Islet precursor cell (in vitro differentiated cells): ENCODE measurements around the gene ZCCHC14.
"Not testable (repeated sequence)": the region's sequence is repeated elsewhere in the genome, so short reads cannot be mapped to it uniquely, and the experiment has no call there.

Experiments used
- DNase-seq: peaks from one replicate; pipeline ENCODE4 v3.0.0-alpha.2; 2018

Gene ZCCHC14

DNA sequence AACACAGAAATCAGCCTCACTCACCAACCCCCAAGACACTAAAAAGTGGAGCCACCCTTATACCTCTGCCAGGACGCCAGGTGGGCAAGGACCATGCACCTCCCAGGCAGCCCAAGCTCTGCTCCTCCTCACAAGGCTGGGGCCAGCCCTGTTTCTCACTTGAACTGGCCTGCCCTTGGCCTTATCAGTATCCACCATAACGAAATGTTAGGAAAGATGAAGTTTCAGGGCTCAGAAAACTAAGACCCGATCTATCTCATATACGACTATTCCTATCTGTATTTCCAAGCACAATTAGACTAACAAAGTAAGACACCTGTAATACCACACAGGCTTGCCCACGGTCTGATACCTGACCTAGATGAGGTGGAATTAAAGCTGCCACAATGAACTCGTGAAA is 116.2 kb downstream of the ZCCHC14 start:
- no peak for DNase-seq

DNA sequence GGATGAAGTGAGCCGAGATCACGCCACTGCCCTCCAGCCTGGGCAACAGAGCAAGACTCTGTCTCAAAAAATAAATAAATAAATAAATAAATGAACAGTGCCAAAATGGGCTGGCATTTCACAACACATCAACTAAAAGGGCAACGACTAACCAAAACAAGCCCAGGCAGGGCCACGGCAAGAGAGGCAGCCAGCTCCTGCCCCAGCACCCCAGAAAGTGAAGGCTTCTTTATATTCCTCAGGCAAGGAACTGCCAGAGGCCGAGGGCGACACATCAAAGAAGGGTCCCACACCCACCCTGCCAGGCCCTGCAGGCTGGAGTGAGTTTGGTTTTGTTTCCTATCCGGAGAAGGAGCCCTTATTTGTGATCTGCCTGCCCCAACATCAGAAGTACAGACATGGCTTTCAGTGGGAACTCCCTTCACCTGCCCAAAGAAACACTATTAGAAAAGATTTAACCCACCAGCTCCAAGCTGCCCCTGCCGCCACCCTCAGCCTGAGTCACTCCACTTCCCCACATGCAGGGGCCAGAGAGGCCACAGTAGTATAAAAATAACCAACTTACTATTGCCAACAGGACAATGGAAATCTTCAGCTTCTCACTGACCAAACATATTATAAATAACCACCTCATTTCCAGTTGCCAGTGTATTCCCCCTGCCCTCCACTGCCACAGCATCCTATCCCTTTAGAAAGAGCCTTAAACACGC is 117.2 kb downstream of the ZCCHC14 start:
- DNase-seq, result no peak

DNA sequence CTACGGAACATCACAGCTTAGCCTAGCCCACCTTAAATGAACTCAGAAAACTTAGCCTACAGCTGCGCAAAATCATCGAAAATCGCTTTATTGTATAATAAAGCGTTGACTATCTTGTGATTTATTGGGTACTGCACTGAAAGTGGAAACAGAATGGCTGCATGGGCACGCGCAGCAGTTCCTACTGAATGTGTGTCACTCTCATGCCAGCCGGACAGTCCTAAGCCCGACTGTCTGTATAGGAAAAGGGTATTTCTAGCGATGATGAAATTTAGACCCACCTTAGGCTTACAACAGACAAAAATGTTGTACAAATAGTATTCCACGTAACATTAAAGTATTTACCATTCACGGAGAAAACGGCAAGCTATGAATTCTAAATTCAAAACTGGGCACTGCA is 118.5 kb downstream of the ZCCHC14 start:
- no peak for DNase-seq

DNA sequence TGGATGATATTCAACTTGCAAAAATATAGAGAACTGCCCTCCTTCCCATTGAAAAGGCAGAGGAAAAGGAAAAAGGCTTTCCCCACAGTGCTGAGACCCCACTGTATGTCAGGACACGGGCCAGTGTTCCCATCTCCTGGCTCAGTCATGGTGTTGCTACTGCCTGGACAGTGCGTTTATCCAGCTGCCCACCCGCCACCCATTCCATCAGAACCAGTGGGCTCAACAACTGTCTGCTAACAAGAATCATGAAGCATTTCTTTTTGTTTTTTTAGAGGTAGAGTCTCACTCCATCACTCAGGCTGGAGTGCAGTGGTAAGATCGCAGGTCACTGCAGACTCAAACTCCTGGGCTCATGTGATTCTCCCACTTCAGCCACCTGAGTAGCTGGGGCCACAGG is 120.5 kb downstream of the ZCCHC14 start:
- no peak for DNase-seq

DNA sequence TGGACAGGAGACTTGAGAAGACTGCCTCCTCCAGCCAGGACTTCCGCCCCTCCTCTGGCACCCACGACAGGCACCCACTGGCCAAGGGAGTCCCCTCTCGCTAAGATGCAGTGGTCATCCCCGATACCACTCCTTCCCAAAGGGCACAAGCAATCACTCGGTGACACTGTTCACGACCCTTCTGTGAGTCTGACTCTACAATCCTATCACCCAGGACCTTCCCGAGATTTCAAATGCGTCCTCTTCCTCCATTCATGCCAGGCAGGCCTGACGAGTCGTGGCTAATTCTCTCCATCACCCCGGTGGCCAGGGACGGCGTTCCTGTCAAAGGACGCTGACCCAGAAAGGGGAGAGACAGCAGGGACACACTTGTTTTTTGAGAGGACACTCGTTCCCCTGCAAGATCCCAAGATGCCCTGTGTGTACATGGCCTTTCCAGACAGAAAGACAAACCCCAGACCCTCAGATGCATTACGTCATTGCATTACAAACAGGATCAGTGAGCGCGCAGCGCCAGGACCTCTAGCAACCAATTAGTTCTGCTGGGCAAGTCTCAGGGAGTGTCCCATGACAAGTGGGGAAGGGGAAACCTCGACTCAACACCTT is 121.5 kb downstream of the ZCCHC14 start:
- no peak for DNase-seq

DNA sequence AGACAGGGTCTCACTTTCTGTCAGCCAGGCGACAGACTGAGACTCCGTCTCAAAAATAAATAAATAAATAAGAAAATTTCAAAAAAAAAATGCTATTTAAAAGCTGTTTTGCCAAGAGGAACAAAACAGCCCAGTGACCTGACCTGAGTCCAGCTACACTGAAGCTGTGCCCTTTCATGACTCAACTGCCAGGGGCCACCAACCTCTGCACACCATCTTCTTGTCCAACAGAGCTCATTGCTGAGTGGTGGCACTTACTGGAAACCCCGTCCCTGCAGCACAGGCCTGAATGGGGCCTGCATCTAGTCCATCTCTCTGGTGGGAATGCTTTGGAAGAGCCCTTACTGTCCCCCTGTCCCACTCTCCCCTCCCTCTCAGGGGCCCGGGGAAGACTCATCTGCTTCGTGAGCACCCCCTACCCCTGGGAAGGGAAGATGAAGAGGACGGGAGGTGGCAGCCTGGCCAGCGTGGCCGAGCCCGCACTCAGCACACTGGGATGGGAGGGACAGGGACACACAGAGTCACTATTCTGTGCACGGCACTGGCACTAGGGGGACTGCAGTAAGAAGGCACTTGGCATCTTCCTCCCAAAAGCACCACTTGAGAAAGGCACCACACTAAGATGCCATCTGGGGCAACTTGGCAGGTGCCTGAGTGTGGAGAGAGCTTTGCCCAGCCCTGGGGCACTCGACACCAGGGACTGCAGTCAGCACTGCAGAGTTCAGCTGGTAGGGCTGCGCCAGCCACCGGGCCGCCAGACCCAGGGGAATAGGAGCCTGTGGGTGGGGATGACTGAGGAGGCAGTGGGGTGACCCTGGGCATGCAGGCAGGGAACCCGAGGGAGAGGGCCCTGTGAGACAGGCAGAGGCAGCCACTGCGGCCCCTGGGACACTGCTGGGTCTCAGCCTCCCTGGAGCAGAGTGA is 122.8 kb downstream of the ZCCHC14 start:
- no peak for DNase-seq

DNA sequence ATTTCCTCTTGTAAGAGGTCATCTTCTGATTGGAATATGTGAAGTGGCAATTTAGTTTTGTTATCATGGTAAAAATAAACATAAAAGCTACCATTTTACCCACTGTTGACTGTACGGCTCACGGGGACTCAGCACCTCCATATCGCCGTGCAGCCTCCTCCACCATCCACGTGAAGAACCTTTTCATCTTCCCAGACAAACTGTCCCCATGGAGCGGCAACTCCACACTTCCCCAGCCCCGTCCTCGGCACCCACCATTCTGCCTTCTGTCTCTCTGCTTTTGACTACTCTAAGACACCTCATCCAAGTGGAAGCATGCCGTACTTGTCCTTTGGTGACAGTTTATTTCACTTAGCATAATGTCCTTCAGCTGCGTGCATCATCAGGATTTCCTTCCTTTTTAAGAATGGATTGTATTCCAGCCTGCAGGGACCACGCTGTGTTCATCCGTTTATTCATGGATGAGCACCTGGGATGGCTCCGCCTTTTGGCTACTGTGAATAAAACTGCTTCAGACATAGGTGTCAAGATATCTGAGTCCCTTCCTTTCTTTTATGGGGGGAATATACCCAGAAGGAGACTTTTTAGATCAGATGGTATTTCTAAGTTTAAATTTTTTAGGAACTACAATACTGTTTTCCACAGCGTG is 123.6 kb downstream of the ZCCHC14 start:
- no peak for DNase-seq

DNA sequence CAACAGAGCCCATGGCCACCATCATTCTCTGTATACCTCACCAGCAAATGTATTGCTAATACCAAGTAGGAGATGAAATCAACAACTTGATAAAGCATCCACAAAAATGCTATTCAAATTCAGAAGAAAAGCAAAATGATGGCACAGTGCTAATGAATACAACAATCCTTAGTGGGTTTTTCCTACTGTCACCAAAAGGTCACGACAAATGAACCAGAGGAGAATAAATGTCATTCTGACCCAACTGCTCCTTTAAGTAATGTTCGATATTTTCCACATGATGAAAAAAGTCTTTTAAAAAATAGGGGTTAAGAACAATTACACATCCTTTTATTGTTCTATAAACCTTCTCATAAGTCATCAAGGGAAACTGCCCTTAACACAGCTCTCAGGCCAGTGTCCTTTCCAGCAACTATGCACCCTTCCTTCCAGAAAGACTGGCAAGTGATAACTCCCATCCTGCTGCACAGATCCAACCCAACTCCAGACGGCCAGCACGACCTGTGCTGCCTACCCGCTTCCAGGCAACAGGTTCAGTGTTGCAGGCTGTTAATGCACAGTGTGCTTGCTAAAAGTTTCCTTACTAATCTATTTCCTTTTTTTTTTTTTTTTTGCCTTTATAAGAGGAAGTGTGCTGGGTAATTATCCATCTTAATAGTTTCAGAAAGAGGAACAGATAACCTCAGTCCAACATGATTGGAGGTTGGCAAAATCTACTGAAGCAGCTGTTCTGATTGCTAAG is 124.6 kb downstream of the ZCCHC14 start:
- no peak for DNase-seq

DNA sequence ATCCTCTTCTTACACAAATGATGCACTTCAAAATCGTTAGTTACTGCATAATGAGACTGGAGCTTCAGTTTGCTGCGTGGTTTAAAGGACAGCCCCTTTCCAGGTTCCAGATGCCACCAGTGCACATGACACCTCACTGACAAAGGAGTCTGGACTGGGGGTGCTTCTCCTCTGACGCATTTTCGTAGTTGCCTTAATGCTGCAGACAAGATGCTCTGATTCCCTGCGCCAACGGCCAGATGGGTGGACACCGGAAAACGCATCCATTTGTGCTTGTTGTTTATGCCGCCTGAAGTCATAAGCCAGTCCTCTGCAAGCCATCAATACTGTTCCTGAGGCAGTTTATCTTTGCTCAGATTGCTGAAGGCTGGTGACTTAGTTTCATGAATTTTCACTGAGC is 125.3 kb downstream of the ZCCHC14 start:
- no peak for DNase-seq

DNA sequence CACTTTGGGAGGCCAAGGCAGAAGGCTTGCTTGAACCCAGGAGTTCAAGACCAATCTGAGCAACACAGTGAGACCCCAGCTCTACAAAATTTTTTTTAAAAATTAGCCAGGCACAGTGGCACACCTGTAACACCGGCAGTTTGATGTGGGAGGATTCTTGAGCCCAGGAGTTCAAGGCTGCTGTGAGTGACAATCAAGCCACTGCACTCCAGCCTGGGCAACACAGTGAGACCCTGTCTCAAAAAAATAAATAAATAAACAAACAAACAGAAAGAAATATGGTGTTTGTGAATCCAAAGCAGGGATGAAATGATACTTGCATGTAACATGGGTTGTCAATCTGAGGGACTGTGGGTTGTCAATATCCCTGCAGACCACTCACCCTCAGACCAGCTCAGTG is 125.9 kb downstream of the ZCCHC14 start:
- no peak for DNase-seq

DNA sequence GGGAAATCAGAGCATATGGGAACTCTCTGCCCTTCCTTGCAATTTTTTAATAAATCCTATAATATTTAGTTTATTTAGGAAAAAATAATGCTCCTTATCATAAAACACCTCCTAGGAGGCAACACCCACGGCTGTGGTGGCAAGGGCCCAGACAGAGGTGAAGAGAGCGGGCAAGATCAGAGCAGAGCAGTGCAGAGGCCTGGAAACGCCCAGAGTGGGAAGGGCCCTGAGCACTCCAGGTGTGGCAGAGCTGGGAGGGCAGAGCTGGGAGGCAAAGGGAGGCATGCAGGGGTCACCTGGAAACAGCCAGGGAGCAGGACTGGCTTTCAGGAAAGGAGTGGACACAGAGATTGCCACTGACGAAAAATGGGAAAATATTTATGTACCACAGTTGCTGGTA is 126.5 kb downstream of the ZCCHC14 start:
- DNase-seq, result no peak

DNA sequence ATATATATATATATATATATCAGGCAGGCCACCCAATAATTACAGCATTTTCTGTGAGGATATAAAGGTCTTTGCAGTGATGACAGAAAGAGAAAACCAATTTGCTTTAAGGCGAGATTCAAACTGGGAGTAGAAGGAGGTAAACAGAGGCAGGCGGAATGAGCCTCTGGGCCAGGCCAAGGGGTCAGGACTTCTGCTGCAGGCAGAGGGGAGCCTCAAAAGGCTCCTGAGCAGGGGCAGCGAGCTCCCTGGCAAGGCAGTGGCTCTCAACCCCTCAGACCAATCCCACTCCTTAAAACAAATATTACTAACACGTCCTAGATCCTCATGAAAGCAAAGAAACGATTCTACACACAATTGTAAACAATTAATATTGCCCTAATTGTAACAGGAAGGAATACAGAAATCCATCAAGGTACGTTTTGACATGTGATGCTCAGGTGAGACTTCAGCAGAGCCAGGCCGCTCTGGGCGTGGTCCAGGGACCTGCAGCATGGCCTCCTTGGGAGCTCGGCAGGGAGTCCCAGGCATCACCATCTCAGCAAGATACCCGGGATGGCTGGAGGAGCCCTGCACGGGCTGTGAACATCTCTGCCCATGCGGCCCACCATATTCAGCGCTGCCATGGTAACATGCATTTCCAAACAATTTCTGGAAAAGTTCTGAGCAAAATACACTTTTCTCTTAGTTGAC is 127.7 kb downstream of the ZCCHC14 start:
- no peak for DNase-seq

DNA sequence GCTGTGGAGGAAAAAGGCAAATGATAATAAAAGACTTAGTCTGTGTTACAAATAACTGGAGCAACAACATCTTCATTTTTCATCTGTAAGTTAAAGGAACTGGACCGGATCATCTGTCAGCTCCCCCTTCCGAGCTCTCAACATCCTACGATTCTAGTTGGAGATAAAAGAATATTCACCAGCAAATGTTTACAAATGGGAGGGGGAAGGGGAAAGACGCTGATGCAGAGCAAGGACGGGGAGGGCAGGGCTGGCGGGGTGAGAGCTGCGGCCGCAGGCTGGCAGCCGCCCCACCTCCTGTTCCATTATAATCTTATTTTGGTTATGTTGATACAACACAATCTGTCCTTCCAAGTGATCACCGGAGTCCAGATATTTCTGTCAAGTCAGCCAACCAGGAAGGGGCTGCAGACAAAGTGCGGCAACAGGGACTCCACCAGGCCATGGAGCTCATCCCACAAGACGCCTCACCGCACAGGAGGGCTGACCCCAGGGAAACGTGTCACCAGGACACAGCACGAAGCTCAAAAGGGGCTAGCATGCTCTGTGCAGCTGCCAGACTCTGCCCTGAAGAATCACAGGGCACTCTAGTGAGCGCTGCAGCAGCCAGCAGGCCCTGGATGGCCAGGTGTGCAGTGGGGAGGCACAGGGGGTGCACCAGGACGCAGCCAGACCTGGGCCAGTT is 128.9 kb downstream of the ZCCHC14 start:
- no peak for DNase-seq

DNA sequence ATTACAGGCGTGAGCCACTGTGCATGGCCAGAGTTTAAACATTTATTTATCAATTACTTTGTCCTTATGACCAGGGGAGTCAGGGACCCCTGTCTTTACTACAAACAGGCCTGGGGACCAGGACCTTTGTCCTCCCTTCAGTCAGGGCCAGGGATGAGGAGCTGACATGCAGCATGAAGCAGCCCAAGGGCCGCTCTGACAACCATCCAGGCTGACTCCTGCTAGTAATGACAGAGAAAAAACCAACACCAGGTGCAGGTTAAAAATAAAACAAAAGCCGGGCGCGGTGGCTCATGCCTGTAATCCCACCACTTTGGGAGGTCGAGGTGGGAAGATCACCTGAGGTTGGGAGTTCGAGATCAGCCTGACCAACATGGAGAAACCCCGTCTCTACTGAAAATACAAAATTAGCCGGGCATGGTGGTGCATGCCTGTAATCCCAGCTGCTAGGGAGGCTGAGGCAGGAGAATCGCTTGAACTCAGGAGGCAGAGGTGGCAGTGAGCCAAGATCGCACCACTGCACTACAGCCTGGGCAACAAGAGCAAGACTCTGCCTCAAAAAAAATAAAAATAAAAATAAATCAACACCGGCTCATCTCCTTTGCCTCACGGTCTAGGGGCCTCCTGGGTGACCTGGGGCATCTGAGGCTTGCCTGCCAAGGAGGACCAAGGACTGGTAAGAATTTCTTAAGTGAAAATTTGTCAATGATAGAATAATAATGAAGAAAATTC is 129.8 kb downstream of the ZCCHC14 start:
- not testable (repeated sequence) for DNase-seq

DNA sequence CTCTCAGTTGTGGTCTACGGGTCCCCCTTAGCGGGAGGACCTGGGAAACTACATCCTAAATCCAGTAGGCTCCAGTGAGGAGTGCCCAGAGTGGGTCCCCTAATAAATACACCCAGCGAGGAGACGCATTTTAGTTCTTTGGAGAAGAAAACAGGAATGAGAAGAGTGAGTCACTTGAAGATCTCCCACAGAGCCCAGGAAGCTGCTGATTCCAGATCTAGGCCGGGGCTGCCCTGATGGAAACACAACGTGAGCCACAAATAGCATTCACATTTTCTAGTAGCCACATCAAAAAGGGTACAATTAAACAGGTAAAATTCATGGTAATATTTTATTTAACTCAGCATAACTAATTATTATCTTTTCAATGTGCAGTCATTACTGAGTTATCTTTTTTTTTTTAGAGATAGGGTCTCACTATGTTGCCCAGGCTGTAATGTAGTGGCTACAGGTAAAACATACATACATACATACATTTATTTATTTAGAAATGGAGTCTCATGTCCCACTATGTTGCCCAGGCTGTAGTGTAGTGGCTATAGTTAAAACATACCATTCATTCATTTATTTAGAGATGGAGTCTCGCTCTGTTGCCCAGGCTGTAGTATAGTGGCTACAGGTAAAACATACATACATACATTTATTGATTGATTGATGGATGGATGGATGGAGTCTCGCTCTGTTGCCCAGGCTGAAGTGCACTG is 130.8 kb downstream of the ZCCHC14 start:
- no peak for DNase-seq

DNA sequence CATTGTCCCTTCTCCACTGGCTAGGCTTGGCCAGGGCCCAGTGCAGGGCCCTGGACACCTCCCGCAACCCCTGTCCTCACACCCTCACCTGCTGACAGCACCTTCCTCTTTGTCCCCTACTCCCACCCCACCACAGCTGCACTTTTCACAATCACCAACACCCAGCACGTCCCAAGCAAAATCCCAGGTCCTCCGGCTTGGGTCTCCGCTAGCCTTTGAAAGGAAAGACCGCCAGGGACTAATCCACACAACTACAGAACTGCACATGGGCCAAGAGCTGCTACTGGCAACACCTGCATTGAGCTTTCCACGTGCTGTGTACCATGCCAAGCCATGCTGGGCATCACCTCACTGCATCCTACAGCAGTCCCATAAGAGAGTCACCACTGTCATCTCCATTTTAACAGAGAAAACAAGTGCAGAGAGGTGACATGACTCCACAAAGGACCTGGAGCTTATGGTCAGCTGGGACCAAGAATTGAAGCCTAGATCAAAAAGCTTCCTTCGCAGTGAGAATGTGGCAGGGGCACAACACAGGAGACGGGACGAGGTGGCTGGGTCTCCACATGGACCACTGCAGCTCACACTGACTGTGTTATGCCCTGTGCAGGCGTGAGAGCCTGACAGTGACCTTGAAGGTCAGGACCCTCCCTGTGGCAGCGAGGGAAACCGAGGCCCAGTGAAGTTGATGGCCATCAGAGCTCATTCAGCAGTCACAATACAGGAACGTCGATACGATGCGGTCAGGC is 131.8 kb downstream of the ZCCHC14 start:
- no peak for DNase-seq

DNA sequence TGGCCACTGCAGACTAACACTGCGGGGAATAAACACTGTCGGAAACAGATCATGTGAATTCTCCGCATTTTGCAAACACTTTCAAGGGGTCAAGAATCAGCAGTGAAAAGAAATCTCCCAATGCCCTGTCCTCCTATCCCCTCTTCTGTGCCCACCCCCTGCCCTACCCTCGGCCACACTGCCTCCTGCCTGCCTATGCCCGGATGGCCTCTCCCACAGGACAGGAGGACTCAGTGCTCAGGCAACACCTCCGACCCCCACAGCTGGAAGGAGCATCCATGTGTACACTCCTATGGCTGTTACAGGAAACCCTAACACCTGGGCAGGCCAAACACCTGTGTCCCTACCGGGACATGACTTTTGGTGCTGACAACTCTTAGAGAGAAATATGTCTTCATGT is 133.7 kb downstream of the ZCCHC14 start:
- DNase-seq, result no peak

DNA sequence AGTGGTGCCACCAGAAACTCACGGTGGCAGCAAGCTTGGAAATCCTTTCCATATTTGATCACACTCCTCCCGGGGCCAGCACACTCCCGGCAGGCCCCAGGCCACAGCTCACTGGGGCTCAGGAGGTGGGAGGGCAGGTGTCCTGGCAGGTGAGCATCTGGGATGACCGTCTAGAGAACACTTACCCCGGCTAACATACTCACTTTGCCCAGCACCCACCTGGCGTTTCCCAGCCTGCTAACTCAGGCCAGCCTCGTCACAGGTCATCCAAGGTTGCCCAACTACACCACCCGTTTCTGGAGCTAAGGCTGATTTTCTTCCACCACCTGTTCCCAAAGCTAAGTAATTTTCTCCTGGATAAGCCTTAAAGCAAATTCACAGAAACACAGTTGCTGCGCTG is 134.1 kb downstream of the ZCCHC14 start:
- no peak for DNase-seq

DNA sequence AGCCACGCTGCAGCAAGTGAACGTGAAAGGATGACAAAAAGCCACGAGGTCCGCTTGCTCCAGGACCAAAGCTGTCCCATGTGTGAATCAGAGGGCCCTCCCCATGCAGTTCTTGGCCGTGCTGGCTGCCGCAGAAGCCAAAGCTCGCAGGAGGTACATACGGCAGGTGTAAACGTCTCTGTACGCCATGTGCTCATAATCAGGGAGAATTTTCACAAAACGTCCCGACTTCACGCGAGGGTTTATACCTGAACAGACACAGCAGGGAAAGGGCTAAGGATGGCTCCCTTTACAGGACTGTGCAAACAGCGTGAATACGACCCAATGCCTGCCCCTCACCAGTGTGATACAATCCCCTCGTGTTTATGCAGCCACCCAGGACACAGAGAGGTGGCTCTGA is 134.6 kb downstream of the ZCCHC14 start:
- no peak for DNase-seq
